GM19328 (cell line): ENCODE results near the gene SPINK4.
A peak's percentile ranks its signal among the peaks of the same experiment; 100 is the strongest.

Experiments used
- ATAC-seq: cut with Tn5 transposase; IDR thresholded peaks from one replicate; pipeline ENCODE4 v1.9.1; 2021; ENCODE audit warnings: mild to moderate bottlenecking, moderate library complexity; ENCODE audit not compliant: unreplicated experiment

Gene SPINK4

GRCh38 chr9:33290247-33291030, 50.5 kb downstream of the SPINK4 start, which contains the start of gene NFX1:
NFX1 (plus strand) TSS chr9:33290516; CDS start chr9:33290573, 57 bp downstream.
- peak; percentile 89 for ATAC-seq

- peak; percentile 3 for ATAC-seq
Measured at GRCh38 chr9:33291031-33291397, 51.0 kb downstream of the SPINK4 start.

GRCh38 chr9:33291901-33292300, 51.9 kb downstream of the SPINK4 start:
- ATAC-seq, result no peak

GRCh38 chr9:33293782-33294181, 53.8 kb downstream of the SPINK4 start:
- ATAC-seq, result no peak

GRCh38 chr9:33294670-33295432, 54.9 kb downstream of the SPINK4 start:
- ATAC-seq, result no peak

- ATAC-seq, result peak; percentile 33
Measured at GRCh38 chr9:33295571-33295970, 55.6 kb downstream of the SPINK4 start.

- ATAC-seq, result peak; percentile 84
Measured at GRCh38 chr9:33297432-33297831, 57.5 kb downstream of the SPINK4 start.
